ENCODE measurements around the gene PLOD3. TPM values are rescaled to one million over a fixed set of nuclear protein-coding genes. Genes with fewer than 3 reads are reported as not detected.
A peak's percentile ranks its signal among the peaks of the same experiment; 100 is the strongest.

The PLOD3 gene
- total and polyA plus RNA-seq, 9 of the 15 experiments (the other 6 are each of a cell fraction or from before 2014, with no cell fraction given), result 2.8 to 101 (median 30.9) TPM

DNA sequence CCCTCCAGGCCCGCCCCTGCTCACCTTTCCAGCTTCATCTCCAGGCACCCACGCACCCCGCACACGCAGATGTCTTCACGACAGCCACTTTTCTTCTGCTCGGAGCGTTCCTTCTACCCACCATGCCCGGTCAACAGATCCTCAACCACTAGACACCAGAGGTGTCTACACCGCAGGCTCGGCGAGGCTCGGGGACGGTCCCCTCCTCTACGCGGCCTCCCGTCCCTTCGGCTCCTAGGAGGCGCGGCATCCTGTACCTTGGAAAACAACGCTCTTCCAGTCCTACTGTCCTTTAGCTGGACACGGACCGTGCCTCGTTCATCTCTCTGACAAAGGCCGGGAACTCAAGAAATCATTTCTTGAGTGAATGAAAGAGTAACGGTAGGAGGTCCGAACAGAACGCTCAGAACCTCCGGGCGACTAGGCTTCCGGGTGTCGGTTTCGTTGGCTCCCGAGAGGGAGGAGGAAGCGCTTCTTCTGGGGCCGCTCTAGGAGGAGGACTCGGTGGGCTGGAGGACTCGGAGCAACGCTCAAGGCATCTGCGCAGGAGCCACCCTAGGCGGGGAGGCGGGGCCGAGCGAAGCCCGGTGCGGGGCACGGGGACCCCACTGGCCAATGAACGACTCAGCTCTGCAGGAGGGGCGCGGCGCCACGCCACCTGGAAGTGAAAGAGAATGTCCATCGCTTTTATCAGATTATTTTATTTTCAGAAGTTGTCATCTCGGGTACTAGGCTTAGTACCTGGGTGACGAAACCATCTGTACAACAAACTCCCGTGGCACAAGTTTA, 34.7 kb upstream of the PLOD3 start (continued):
- TF ChIP-seq, protein P1, sequence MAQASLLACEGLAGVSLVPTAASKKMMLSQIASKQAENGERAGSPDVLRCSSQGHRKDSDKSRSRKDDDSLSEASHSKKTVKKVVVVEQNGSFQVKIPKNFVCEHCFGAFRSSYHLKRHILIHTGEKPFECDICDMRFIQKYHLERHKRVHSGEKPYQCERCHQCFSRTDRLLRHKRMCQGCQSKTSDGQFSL (CRISPR knock-in tag; IDR thresholded peaks at IDR 0.05), result no peak
- TF ChIP-seq, protein P1 (tag; IDR thresholded peaks at IDR 0.05), result no peak
- TF ChIP-seq PML (IDR thresholded peaks at IDR 0.05; ENCODE audit: low read length) (peak; percentile 84), SMARCA4 (IDR thresholded peaks at IDR 0.05) (peak; percentile 66), POU5F1 (IDR thresholded peaks at IDR 0.05; ENCODE audit: borderline replicate concordance, low read depth, low read length, partially characterized antibody) (peak; percentile 46), NONO (IDR thresholded peaks at IDR 0.05; ENCODE audit: low read depth in 2 of 2, low read length in 1 of 2) (no peak), PCBP1 (IDR thresholded peaks at IDR 0.05; ENCODE audit: low read depth, low read length, poor library complexity, severe bottlenecking) (no peak), EWSR1 (IDR thresholded peaks at IDR 0.05; ENCODE audit: borderline replicate concordance, low read depth, partially characterized antibody) (no peak), ZNF140 (CRISPR knock-in tag; IDR thresholded peaks at IDR 0.05) (no peak), ELF4 (CRISPR knock-in tag; IDR thresholded peaks at IDR 0.05) (peak; percentile 55; the same call in 1 of the 2 replicates), ZNF589 (CRISPR knock-in tag; IDR thresholded peaks at IDR 0.05; ENCODE audit: low read depth) (no peak), RBM17 (IDR thresholded peaks at IDR 0.05; ENCODE audit: borderline replicate concordance, low read depth, low read length) (no peak), BRD4 (IDR thresholded peaks at IDR 0.05) (0 out of 2 replicates have a peak, but pooled peaks have one; percentile 36), CREBBP (IDR thresholded peaks at IDR 0.05; ENCODE audit: low read depth, low read length) (no peak), ZNF23 (CRISPR knock-in tag; IDR thresholded peaks at IDR 0.05) (no peak), SMARCC2 (IDR thresholded peaks at IDR 0.05; ENCODE audit: low read depth) (peak; percentile 70; the same call in 1 of the 2 replicates), SMARCE1 (IDR thresholded peaks at IDR 0.05) (peak; percentile 61), SLC30A9 (CRISPR knock-in tag; IDR thresholded peaks at IDR 0.05) (no peak), RFX7 (CRISPR knock-in tag; IDR thresholded peaks at IDR 0.05) (no peak), MIER1 (IDR thresholded peaks at IDR 0.05; ENCODE audit: low read depth) (0 out of 2 replicates have a peak, but pooled peaks have one; percentile 47), ZNF586 (CRISPR knock-in tag; conservative IDR thresholded peaks at IDR 0.05) (no peak)
- TF ChIP-seq, protein P2, sequence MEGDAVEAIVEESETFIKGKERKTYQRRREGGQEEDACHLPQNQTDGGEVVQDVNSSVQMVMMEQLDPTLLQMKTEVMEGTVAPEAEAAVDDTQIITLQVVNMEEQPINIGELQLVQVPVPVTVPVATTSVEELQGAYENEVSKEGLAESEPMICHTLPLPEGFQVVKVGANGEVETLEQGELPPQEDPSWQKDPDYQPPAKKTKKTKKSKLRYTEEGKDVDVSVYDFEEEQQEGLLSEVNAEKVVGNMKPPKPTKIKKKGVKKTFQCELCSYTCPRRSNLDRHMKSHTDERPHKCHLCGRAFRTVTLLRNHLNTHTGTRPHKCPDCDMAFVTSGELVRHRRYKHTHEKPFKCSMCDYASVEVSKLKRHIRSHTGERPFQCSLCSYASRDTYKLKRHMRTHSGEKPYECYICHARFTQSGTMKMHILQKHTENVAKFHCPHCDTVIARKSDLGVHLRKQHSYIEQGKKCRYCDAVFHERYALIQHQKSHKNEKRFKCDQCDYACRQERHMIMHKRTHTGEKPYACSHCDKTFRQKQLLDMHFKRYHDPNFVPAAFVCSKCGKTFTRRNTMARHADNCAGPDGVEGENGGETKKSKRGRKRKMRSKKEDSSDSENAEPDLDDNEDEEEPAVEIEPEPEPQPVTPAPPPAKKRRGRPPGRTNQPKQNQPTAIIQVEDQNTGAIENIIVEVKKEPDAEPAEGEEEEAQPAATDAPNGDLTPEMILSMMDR (IDR thresholded peaks at IDR 0.05 in 2 of 3, conservative IDR thresholded peaks at IDR 0.05 in 1 of 3; ENCODE audit: insufficient read depth in 2 of 3, low read depth in 1 of 3, low read length in 3 of 3), result peak in 1 of 3 experiments; percentile 2; a peak in 2 of 6 replicates
- TF ChIP-seq, protein P3, sequence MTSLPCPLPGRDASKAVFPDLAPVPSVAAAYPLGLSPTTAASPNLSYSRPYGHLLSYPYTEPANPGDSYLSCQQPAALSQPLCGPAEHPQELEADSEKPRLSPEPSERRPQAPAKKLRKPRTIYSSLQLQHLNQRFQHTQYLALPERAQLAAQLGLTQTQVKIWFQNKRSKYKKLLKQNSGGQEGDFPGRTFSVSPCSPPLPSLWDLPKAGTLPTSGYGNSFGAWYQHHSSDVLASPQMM (CRISPR knock-in tag; IDR thresholded peaks at IDR 0.05), result no peak
- TF ChIP-seq, protein P4, sequence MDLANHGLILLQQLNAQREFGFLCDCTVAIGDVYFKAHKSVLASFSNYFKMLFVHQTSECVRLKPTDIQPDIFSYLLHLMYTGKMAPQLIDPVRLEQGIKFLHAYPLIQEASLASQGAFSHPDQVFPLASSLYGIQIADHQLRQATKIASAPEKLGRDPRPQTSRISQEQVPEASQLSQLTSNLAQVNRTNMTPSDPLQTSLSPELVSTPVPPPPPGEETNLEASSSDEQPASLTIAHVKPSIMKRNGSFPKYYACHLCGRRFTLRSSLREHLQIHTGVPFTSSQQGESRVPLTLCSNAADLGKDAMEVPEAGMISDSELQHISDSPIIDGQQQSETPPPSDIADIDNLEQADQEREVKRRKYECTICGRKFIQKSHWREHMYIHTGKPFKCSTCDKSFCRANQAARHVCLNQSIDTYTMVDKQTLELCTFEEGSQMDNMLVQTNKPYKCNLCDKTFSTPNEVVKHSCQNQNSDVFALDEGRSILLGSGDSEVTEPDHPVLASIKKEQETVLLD (IDR thresholded peaks at IDR 0.05), result peak; percentile 80

Data from K562 (cell line).